ENCODE results near the gene HDGFL1.

DNA sequence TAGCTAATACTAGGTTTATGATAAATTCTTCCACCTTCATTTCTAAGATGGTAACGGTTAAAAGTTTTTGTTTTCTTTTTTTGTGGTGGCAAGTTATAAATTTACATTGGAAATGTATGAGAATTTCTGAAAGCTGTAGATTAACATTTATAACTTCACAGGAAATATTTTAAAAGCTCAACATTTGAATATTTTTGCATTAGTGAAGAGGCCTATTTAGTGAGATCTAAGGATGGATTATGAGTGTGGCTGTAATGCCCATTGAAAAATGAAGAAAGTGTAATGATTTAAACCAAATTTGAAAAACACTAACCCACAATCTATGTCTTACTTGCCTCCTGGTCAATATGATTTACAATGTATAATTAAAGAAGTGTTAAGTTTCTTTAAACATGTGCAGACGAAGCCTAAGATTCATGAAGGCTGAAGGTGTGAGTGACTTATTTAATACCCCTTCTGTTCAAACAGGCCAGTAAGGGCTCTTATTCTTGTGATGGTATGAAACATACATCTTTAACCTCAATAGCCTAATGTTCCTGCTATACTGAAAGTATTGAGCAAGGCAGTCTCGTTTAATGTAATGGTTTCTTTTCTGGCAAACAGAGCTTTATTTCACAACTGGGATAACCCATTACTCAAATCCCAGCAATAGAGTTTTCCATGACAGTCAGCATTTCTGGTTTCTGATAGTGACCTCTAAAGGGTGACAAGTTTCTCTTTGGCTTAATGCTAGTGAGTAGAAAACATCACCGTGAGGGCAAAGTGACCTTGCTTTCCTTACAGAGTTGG, 13.2 kb downstream of the HDGFL1 start:
- no peak for TF ChIP-seq CTCF (IDR thresholded peaks at IDR 0.05; ENCODE audit: low read length)
- no peak for TF ChIP-seq EZH2 (IDR thresholded peaks at IDR 0.05; ENCODE audit: borderline replicate concordance, low read length)

All from OCI-LY1 (cell line).